Measurements from ENCODE around the gene WNK3. TPM values are rescaled to one million over a fixed set of nuclear protein-coding genes. Genes with fewer than 3 reads are reported as not detected.

Gene WNK3
- total and polyA plus RNA-seq, 2 donors (not counting 1 experiment from before 2014, with no cell fraction given), result 0.12 to 1.2 TPM

GRCh38 chrX:54294306-54294705 lies 63.5 kb downstream of the WNK3 start:
- POLR2A ChIA-PET, result no interaction called here
- CTCF ChIA-PET, result no interaction called here

GRCh38 chrX:54292755-54293154 lies 65.1 kb downstream of the WNK3 start:
- Histone ChIP-seq H3K4me1 (ENCODE audit: control insufficient read depth in 2 of 2, insufficient read depth in 2 of 2, low read length in 2 of 2) (no peaks in the 10 kb centered on the region), H3K4me2 (replicated peaks; ENCODE audit: low read depth, low read length, poor library complexity, severe bottlenecking) (no peak overlapping the region), H3K9ac (ENCODE audit: low read length) (no peak overlapping the region), H3K27ac (ENCODE audit: low read length in 2 of 2) (no peak overlapping the region), H3K4me3 (ENCODE audit: control extremely low read depth in 1 of 5, extremely low read depth in 1 of 5, insufficient read depth in 1 of 5, low read depth in 2 of 5, low read length in 4 of 5) (no peak overlapping the region), H3K9me3 (ENCODE audit: control extremely low read depth in 1 of 3, control insufficient read depth in 2 of 3, insufficient read depth in 1 of 3, low read length in 2 of 3) (no peaks in the 10 kb centered on the region), H3K36me3 (replicated peaks in 1 of 2; ENCODE audit: control extremely low read depth in 1 of 2, control insufficient read depth in 1 of 2, extremely low read depth in 1 of 2, insufficient read depth in 2 of 2, low read length in 1 of 2) (no peaks in the 10 kb centered on the region), H2AFZ (ENCODE audit: insufficient read depth, low read depth, low read length, poor library complexity, severe bottlenecking) (no peak overlapping the region), H4K20me1 (ENCODE audit: control insufficient read depth, insufficient read depth, low read length, poor library complexity, severe bottlenecking) (no peaks in the 10 kb centered on the region), H3K27me3 (replicated peaks in 1 of 4; ENCODE audit: control extremely low read depth in 1 of 4, control insufficient read depth in 3 of 4, insufficient read depth in 4 of 4, low read length in 3 of 4) (no peaks in the 10 kb centered on the region), H3K79me2 (ENCODE audit: control insufficient read depth, insufficient read depth, low read length) (no peaks in the 10 kb centered on the region)
- DNase-seq, result no peak
- Mint-ChIP-seq H3K4me3 (no peak overlapping the region), H3K4me1 (no peaks in the 10 kb centered on the region), H3K27me3 (no peaks in the 10 kb centered on the region), H3K27ac (no peak overlapping the region), H3K9me3 (ENCODE audit: insufficient read depth) (no peaks in the 10 kb centered on the region)
- ChIA-PET POLR2A (no interaction called here), CTCF (no interaction called here)
- TF ChIP-seq EZH2 (IDR thresholded peaks at IDR 0.05; ENCODE audit: borderline replicate concordance, insufficient read depth, low read depth, low read length, poor library complexity, severe bottlenecking) (no peak), CTCF (IDR thresholded peaks at IDR 0.05) (no peak)
- intact Hi-C loops (cut with micrococcal nuclease), result no loop called here
- no peak for ATAC-seq (ENCODE audit: low read depth)
- WGBS (ENCODE audit: insufficient coverage), result no CpG with 5 or more reads among the region's 2 CpGs

More at GRCh38 chrX:54294306-54294705, 63.5 kb downstream of the WNK3 start:
- Histone ChIP-seq H3K27ac (ENCODE audit: low read length in 2 of 2) (no peak overlapping the region), H2AFZ (ENCODE audit: insufficient read depth, low read depth, low read length, poor library complexity, severe bottlenecking) (no peak overlapping the region), H3K4me3 (ENCODE audit: control extremely low read depth in 1 of 5, extremely low read depth in 1 of 5, insufficient read depth in 1 of 5, low read depth in 2 of 5, low read length in 4 of 5) (no peak overlapping the region), H3K9ac (ENCODE audit: low read length) (no peak overlapping the region), H3K79me2 (ENCODE audit: control insufficient read depth, insufficient read depth, low read length) (no peaks in the 10 kb centered on the region), H3K9me3 (ENCODE audit: control extremely low read depth in 1 of 3, control insufficient read depth in 2 of 3, insufficient read depth in 1 of 3, low read length in 2 of 3) (no peaks in the 10 kb centered on the region), H4K20me1 (ENCODE audit: control insufficient read depth, insufficient read depth, low read length, poor library complexity, severe bottlenecking) (no peaks in the 10 kb centered on the region), H3K4me2 (replicated peaks; ENCODE audit: low read depth, low read length, poor library complexity, severe bottlenecking) (no peak overlapping the region), H3K4me1 (ENCODE audit: control insufficient read depth in 2 of 2, insufficient read depth in 2 of 2, low read length in 2 of 2) (no peaks in the 10 kb centered on the region), H3K27me3 (replicated peaks in 1 of 4; ENCODE audit: control extremely low read depth in 1 of 4, control insufficient read depth in 3 of 4, insufficient read depth in 4 of 4, low read length in 3 of 4) (no peaks in the 10 kb centered on the region), H3K36me3 (replicated peaks in 1 of 2; ENCODE audit: control extremely low read depth in 1 of 2, control insufficient read depth in 1 of 2, extremely low read depth in 1 of 2, insufficient read depth in 2 of 2, low read length in 1 of 2) (no peaks in the 10 kb centered on the region)
- Mint-ChIP-seq H3K27me3 (no peaks in the 10 kb centered on the region), H3K4me3 (no peak overlapping the region), H3K27ac (no peak overlapping the region), H3K9me3 (ENCODE audit: insufficient read depth) (no peaks in the 10 kb centered on the region), H3K4me1 (no peaks in the 10 kb centered on the region)
- intact Hi-C loops (cut with micrococcal nuclease), result no loop called here
- no peak for ATAC-seq (ENCODE audit: low read depth)
- TF ChIP-seq EZH2 (IDR thresholded peaks at IDR 0.05; ENCODE audit: borderline replicate concordance, insufficient read depth, low read depth, low read length, poor library complexity, severe bottlenecking) (no peak), CTCF (IDR thresholded peaks at IDR 0.05) (no peak)
- no CpG with 5 or more reads among the region's 2 CpGs for WGBS (ENCODE audit: insufficient coverage)
- DNase-seq, result no peak
